Stimulated activated CD4-positive, alpha-beta T cell treated with anti-CD3 and anti-CD28 coated beads, Interleukin-1b, Interleukin-23, amount 100 ng/mL, for 48 hours (primary cell): ENCODE data around the gene RANBP2.

ENCODE experiments used
- DNase-seq: peaks from one replicate; pipeline ENCODE4 v3.0.0-alpha.2; 2020

The RANBP2 gene

GRCh38 chr2:108778857-108779256 is 59.6 kb downstream of the RANBP2 start:
- no peak for DNase-seq

GRCh38 chr2:108786008-108786353 is 66.7 kb downstream of the RANBP2 start:
- no peak for DNase-seq

GRCh38 chr2:108786354-108787215 is 67.3 kb downstream of the RANBP2 start, which contains the start of gene CCDC138:
CCDC138 (plus strand) TSS chr2:108786771; CDS start chr2:108786823, 52 bp downstream.
- peak; percentile 91 for DNase-seq

- no peak for DNase-seq
Observed at GRCh38 chr2:108787216-108787541, 67.9 kb downstream of the RANBP2 start.

- no peak for DNase-seq
Observed at GRCh38 chr2:108803045-108803736, 83.9 kb downstream of the RANBP2 start.

- DNase-seq: no peak
Observed at GRCh38 chr2:108805032-108805431, 85.8 kb downstream of the RANBP2 start.

GRCh38 chr2:108805782-108806181 is 86.5 kb downstream of the RANBP2 start:
- no peak for DNase-seq

- DNase-seq: no peak
Observed at GRCh38 chr2:108806371-108807113, 87.3 kb downstream of the RANBP2 start.

- DNase-seq: no peak
Observed at GRCh38 chr2:108809936-108810335, 90.7 kb downstream of the RANBP2 start.

- no peak for DNase-seq
Observed at GRCh38 chr2:108810993-108811957, 92.0 kb downstream of the RANBP2 start.

- no peak for DNase-seq
Observed at GRCh38 chr2:108813732-108814131, 94.5 kb downstream of the RANBP2 start.

GRCh38 chr2:108820482-108820881 is 101.2 kb downstream of the RANBP2 start:
- no peak for DNase-seq

GRCh38 chr2:108823286-108823685 is 104.0 kb downstream of the RANBP2 start:
- no peak for DNase-seq

- no peak for DNase-seq
Observed at GRCh38 chr2:108824316-108825070, 105.2 kb downstream of the RANBP2 start.

GRCh38 chr2:108825254-108825653 is 106.0 kb downstream of the RANBP2 start:
- DNase-seq: no peak

GRCh38 chr2:108825736-108826135 is 106.5 kb downstream of the RANBP2 start:
- DNase-seq: no peak

- no peak for DNase-seq
Observed at GRCh38 chr2:108829578-108830310, 110.5 kb downstream of the RANBP2 start.

- DNase-seq: no peak
Observed at GRCh38 chr2:108833219-108833618, 113.9 kb downstream of the RANBP2 start.

- DNase-seq: no peak
Observed at GRCh38 chr2:108834620-108835019, 115.3 kb downstream of the RANBP2 start.

GRCh38 chr2:108835040-108835439 is 115.8 kb downstream of the RANBP2 start:
- DNase-seq: no peak
